GM12873 (cell line): ENCODE data around the gene RPL18A.

Source experiments
- CTCF ChIP-seq: IDR thresholded peaks from 2 replicates; pipeline ENCODE4 v1.5.1; 2012; ENCODE audit warnings: low read depth, mild to moderate bottlenecking, moderate library complexity, low read length, control low read depth; ENCODE audit not compliant: insufficient read depth; ENCODE audit errors: missing control alignments

The RPL18A gene

GRCh38 chr19:17843292-17843827 lies 16.4 kb upstream of the RPL18A start:
- no peak for TF ChIP-seq CTCF

- no peak for TF ChIP-seq CTCF
Measured at GRCh38 chr19:17843908-17844490, 15.7 kb upstream of the RPL18A start.

- TF ChIP-seq CTCF = no peak
Measured at GRCh38 chr19:17846146-17846545, 13.6 kb upstream of the RPL18A start.

GRCh38 chr19:17847538-17848366 lies 12.0 kb upstream of the RPL18A start, which contains the start of gene JAK3:
Gene JAK3, minus strand, starts transcription at chr19:17847982. Its CDS starts 3,565 bp downstream, at chr19:17844417.
- no peak for TF ChIP-seq CTCF

- TF ChIP-seq CTCF = no peak
Measured at GRCh38 chr19:17848595-17849292, 11.0 kb upstream of the RPL18A start.

- no peak for TF ChIP-seq CTCF
Measured at GRCh38 chr19:17854061-17854460, 5.6 kb upstream of the RPL18A start.
